Liver (tissue), 9 donors: ENCODE results near the gene USP6NL. TPM values are rescaled to one million over a fixed set of nuclear protein-coding genes. Genes with fewer than 3 reads are reported as not detected.

Source experiments
- DNase-seq: peaks from one replicate; pipeline ENCODE4 v3.0.0-alpha.2; 2017; ENCODE audit warnings: low spot score
- H3K27ac ChIP-seq, 2 donors: one replicate each; pipeline ENCODE4 v1.7.0; 2013; ENCODE audit warnings: inconsistent platforms in 2 of 2, low read length in 2 of 2, control low read depth in 1 of 2, low read depth in 1 of 2, mild to moderate bottlenecking in 1 of 2
- H3K27me3 ChIP-seq, 4 donors: one replicate each; pipeline versions ENCODE4 v1.6.1 to v1.7.0; 2013; ENCODE audit warnings: low read length in 3 of 4, inconsistent platforms in 1 of 4, mild to moderate bottlenecking in 1 of 4, moderate library complexity in 1 of 4; ENCODE audit not compliant: control insufficient read depth in 4 of 4, insufficient read depth in 4 of 4
- H3K36me3 ChIP-seq, 4 donors: one replicate each; pipeline versions ENCODE4 v1.6.1 to v1.7.0; 2013; ENCODE audit warnings: low read length in 3 of 4, mild to moderate bottlenecking in 3 of 4, low read depth in 1 of 4, moderate library complexity in 1 of 4; ENCODE audit not compliant: control insufficient read depth in 4 of 4, insufficient read depth in 3 of 4
- H3K4me1 ChIP-seq, 4 donors: one replicate each; pipeline versions ENCODE4 v1.6.1 to v1.7.0; 2013; ENCODE audit warnings: low read length in 3 of 4, mild to moderate bottlenecking in 3 of 4, moderate library complexity in 1 of 4; ENCODE audit not compliant: control insufficient read depth in 4 of 4, insufficient read depth in 4 of 4
- H3K4me3 ChIP-seq, 3 donors: one replicate each; pipeline versions ENCODE4 v1.6.1 to v1.7.0; 2013; ENCODE audit warnings: low read length in 3 of 3, control low read depth in 1 of 3, low read depth in 1 of 3, mild to moderate bottlenecking in 1 of 3
- H3K9ac ChIP-seq, 2 donors: one replicate each; pipeline ENCODE4 v1.7.0; 2013; ENCODE audit warnings: low read length in 2 of 2, mild to moderate bottlenecking in 2 of 2, moderate library complexity in 2 of 2, control low read depth in 1 of 2, low read depth in 1 of 2
- H3K9me3 ChIP-seq, 4 donors: one replicate each; pipeline versions ENCODE4 v1.6.1 to v1.7.0; 2013; ENCODE audit warnings: low read length in 3 of 4; ENCODE audit not compliant: control insufficient read depth in 4 of 4
- EGR1 ChIP-seq, 2 donors: IDR thresholded peaks; 2 replicates each; pipeline ENCODE4 v1.6.1; 2016 to 2018; ENCODE audit warnings: antibody characterized with exemption in 2 of 2, low read depth in 2 of 2
- FOXA1 ChIP-seq: IDR thresholded peaks from 2 replicates; pipeline ENCODE4 v1.6.1; 2016; ENCODE audit warnings: antibody characterized with exemption
- FOXA2 ChIP-seq: IDR thresholded peaks from 2 replicates; pipeline ENCODE4 v1.6.1; 2016; ENCODE audit warnings: antibody characterized with exemption
- GABPA ChIP-seq, 2 donors: IDR thresholded peaks in 1 of 2; conservative IDR thresholded peaks in 1 of 2; 2 replicates each; pipeline ENCODE4 v1.6.1; 2016; ENCODE audit warnings: antibody characterized with exemption in 2 of 2, mild to moderate bottlenecking in 1 of 2, moderate library complexity in 1 of 2
- HNF4A ChIP-seq, 2 donors: conservative IDR thresholded peaks; 2 replicates each; pipeline ENCODE4 v1.6.1; 2016; ENCODE audit warnings: antibody characterized with exemption in 2 of 2, mild to moderate bottlenecking in 2 of 2
- HNF4G ChIP-seq: IDR thresholded peaks from 2 replicates; pipeline ENCODE4 v1.6.1; 2016; ENCODE audit warnings: antibody characterized with exemption
- JUND ChIP-seq, 2 donors: IDR thresholded peaks; 2 replicates each; pipeline ENCODE4 v1.6.1; 2016; ENCODE audit warnings: antibody characterized with exemption in 2 of 2
- NR2F2 ChIP-seq: IDR thresholded peaks from 2 replicates; pipeline ENCODE4 v1.6.1; 2016; ENCODE audit warnings: antibody characterized with exemption
- RAD21 ChIP-seq, 2 donors: IDR thresholded peaks; 2 replicates each; pipeline ENCODE4 v1.6.1; 2016; ENCODE audit warnings: antibody characterized with exemption in 2 of 2, mild to moderate bottlenecking in 2 of 2
- RXRA ChIP-seq, 2 donors: IDR thresholded peaks; 2 replicates each; pipeline ENCODE4 v1.6.1; 2017 to 2018; ENCODE audit warnings: antibody characterized with exemption in 2 of 2, mild to moderate bottlenecking in 1 of 2
- SP1 ChIP-seq: IDR thresholded peaks from 2 replicates; pipeline ENCODE4 v1.6.1; 2018; ENCODE audit warnings: antibody characterized with exemption, mild to moderate bottlenecking
- TAF1 ChIP-seq: conservative IDR thresholded peaks from 2 replicates; pipeline ENCODE4 v1.6.1; 2016; ENCODE audit warnings: antibody characterized with exemption, mild to moderate bottlenecking
- YY1 ChIP-seq: IDR thresholded peaks from 2 replicates; pipeline ENCODE4 v1.6.1; 2016; ENCODE audit warnings: antibody characterized with exemption, mild to moderate bottlenecking
- WGBS: extraction: QIAGEN DNeasy Blood & Tissue Kit; methylation state at CpG from one replicate; pipeline ENCODE4 v1.1.7; 2013; 5-methylcytosine and 5-hydroxymethylcytosine counted together
- polyA plus RNA-seq, 2 donors: library from polyadenylated mRNA; stranded (reverse) in 1 of 2; unstranded in 1 of 2; fragments of 200-250 nt in 1 of 2; fragments of >200 nt in 1 of 2; fragmentation: Nextera tagmentation in 1 of 2; extraction: Ambion mirVana in 1 of 2; gene quantifications; one replicate each; pipeline versions ENCODE4 v1.2.1 to v1.2.3, GENCODE V29; 2013 to 2015
- total RNA-seq, 2 donors: library from RNA; depleted of rRNA; stranded (reverse); fragments of >200 nt; gene quantifications; one replicate each; pipeline ENCODE4 v1.2.3, GENCODE V29; 2014
- TF ChIP-seq, protein P1 (sequence below): IDR thresholded peaks from 2 replicates; pipeline ENCODE4 v1.6.1; 2016; ENCODE audit warnings: antibody characterized with exemption
- TF ChIP-seq, protein P2 (sequence below): IDR thresholded peaks from 2 replicates; pipeline ENCODE4 v1.6.1; 2016; ENCODE audit warnings: antibody characterized with exemption
- TF ChIP-seq, protein P3 (sequence below): IDR thresholded peaks from 2 replicates; pipeline ENCODE4 v1.6.1; 2016; ENCODE audit warnings: antibody characterized with exemption
- TF ChIP-seq, protein P4 (sequence below): IDR thresholded peaks from 2 replicates; pipeline ENCODE4 v1.6.1; 2016; ENCODE audit warnings: antibody characterized with exemption, mild to moderate bottlenecking
- TF ChIP-seq, protein P5 (sequence below): fragments of 150-350 bp; IDR thresholded peaks from 2 replicates; pipeline ENCODE4 v1.5.1; 2017; ENCODE audit warnings: improper control_type of control experiment, low read depth, low read length; ENCODE audit not compliant: missing input control
- donor health status: healthy.
- donor health status: healthy.
- donor health status: healthy.
- donor health status: healthy.
- donor health status: healthy.

USP6NL gene
- total and polyA plus RNA-seq, 4 donors = 3.8 to 15.0 (median 10.2) TPM

DNA sequence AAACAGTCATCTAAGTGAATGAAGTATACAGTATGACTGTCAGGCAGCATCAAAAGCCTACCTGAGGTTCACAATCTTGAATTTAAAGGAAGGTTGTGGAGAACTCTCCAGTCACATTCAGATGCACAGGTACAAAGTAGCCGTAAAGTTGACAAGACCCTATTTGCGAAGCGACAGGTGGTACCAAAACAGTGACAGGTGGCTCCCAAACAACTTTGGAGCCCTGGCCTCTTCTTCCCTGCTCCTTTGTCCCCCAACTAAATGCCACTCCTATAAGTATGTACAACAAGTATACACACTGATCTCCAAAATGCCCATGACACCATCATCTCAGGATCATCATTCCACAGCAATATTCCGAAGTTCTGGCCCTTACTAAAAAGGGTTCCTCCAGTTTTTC, 53.5 kb downstream of the USP6NL start:
- Histone ChIP-seq H3K4me1 (peaks cover 0 to 12% (median 5%) of the 10 kb centered on the region in 4 donors), H3K36me3 (peaks cover 0 to 2% (median 0%) of the 10 kb centered on the region in 4 donors), H3K9ac (no peak overlapping the region), H3K27me3 (no peaks in the 10 kb centered on the region), H3K27ac (no peak overlapping the region), H3K9me3 (no peaks in the 10 kb centered on the region), H3K4me3 (no peak overlapping the region)
- 98% methylated on average over 4 of the region's 4 CpGs for WGBS
- no peak for DNase-seq
- TF ChIP-seq, protein P1, sequence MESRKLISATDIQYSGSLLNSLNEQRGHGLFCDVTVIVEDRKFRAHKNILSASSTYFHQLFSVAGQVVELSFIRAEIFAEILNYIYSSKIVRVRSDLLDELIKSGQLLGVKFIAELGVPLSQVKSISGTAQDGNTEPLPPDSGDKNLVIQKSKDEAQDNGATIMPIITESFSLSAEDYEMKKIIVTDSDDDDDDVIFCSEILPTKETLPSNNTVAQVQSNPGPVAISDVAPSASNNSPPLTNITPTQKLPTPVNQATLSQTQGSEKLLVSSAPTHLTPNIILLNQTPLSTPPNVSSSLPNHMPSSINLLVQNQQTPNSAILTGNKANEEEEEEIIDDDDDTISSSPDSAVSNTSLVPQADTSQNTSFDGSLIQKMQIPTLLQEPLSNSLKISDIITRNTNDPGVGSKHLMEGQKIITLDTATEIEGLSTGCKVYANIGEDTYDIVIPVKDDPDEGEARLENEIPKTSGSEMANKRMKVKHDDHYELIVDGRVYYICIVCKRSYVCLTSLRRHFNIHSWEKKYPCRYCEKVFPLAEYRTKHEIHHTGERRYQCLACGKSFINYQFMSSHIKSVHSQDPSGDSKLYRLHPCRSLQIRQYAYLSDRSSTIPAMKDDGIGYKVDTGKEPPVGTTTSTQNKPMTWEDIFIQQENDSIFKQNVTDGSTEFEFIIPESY = no peak
- TF ChIP-seq, protein P2, sequence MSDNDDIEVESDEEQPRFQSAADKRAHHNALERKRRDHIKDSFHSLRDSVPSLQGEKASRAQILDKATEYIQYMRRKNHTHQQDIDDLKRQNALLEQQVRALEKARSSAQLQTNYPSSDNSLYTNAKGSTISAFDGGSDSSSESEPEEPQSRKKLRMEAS = no peak
- TF ChIP-seq, protein P3, sequence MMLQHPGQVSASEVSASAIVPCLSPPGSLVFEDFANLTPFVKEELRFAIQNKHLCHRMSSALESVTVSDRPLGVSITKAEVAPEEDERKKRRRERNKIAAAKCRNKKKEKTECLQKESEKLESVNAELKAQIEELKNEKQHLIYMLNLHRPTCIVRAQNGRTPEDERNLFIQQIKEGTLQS = no peak
- TF ChIP-seq JUND (IDR thresholded peaks at IDR 0.05) = no peak
- no peak for TF ChIP-seq RAD21 (IDR thresholded peaks at IDR 0.05)
- TF ChIP-seq, protein P4, sequence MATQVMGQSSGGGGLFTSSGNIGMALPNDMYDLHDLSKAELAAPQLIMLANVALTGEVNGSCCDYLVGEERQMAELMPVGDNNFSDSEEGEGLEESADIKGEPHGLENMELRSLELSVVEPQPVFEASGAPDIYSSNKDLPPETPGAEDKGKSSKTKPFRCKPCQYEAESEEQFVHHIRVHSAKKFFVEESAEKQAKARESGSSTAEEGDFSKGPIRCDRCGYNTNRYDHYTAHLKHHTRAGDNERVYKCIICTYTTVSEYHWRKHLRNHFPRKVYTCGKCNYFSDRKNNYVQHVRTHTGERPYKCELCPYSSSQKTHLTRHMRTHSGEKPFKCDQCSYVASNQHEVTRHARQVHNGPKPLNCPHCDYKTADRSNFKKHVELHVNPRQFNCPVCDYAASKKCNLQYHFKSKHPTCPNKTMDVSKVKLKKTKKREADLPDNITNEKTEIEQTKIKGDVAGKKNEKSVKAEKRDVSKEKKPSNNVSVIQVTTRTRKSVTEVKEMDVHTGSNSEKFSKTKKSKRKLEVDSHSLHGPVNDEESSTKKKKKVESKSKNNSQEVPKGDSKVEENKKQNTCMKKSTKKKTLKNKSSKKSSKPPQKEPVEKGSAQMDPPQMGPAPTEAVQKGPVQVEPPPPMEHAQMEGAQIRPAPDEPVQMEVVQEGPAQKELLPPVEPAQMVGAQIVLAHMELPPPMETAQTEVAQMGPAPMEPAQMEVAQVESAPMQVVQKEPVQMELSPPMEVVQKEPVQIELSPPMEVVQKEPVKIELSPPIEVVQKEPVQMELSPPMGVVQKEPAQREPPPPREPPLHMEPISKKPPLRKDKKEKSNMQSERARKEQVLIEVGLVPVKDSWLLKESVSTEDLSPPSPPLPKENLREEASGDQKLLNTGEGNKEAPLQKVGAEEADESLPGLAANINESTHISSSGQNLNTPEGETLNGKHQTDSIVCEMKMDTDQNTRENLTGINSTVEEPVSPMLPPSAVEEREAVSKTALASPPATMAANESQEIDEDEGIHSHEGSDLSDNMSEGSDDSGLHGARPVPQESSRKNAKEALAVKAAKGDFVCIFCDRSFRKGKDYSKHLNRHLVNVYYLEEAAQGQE = no peak
- TF ChIP-seq EGR1 (IDR thresholded peaks at IDR 0.05; ENCODE audit: low read depth in 2 of 2) = no peak
- no peak for TF ChIP-seq RXRA (IDR thresholded peaks at IDR 0.05)
- TF ChIP-seq HNF4A (conservative IDR thresholded peaks at IDR 0.05) = no peak
- TF ChIP-seq TAF1 = no peak
- TF ChIP-seq GABPA (IDR thresholded peaks at IDR 0.05 in 1 of 2, conservative IDR thresholded peaks at IDR 0.05 in 1 of 2) = no peak
- no peak for TF ChIP-seq YY1
- no peak for TF ChIP-seq SP1
- TF ChIP-seq, protein P5, sequence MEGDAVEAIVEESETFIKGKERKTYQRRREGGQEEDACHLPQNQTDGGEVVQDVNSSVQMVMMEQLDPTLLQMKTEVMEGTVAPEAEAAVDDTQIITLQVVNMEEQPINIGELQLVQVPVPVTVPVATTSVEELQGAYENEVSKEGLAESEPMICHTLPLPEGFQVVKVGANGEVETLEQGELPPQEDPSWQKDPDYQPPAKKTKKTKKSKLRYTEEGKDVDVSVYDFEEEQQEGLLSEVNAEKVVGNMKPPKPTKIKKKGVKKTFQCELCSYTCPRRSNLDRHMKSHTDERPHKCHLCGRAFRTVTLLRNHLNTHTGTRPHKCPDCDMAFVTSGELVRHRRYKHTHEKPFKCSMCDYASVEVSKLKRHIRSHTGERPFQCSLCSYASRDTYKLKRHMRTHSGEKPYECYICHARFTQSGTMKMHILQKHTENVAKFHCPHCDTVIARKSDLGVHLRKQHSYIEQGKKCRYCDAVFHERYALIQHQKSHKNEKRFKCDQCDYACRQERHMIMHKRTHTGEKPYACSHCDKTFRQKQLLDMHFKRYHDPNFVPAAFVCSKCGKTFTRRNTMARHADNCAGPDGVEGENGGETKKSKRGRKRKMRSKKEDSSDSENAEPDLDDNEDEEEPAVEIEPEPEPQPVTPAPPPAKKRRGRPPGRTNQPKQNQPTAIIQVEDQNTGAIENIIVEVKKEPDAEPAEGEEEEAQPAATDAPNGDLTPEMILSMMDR = no peak
- TF ChIP-seq FOXA2 = no peak
- TF ChIP-seq FOXA1 = no peak
- no peak for TF ChIP-seq NR2F2
- no peak for TF ChIP-seq HNF4G
